ENCODE measurements around the gene ZNF580. TPM values are rescaled to one million over a fixed set of nuclear protein-coding genes. Genes with fewer than 3 reads are reported as not detected.

ZNF580 gene
- total RNA-seq, 1 donor from 2014 or later, result 81.2 TPM

- TF ChIP-seq CTCF (IDR thresholded peaks at IDR 0.05), result no peak
- intact Hi-C loops (cut with micrococcal nuclease), result loop anchor here (10.0 kb wide), 1 partner anchor 346 kb away; the partner anchor contains the start of gene PPP6R1
- peaks cover 29% of the 10 kb centered on the region for H3K36me3 Mint-ChIP-seq (ENCODE audit: low read depth)
- DNase-seq, result no peak
- ATAC-seq (ENCODE audit: low read depth), result no peak
- peak overlapping the region; percentile 79 for H3K27ac Mint-ChIP-seq
- CTCF ChIA-PET, result no interaction called here
- POLR2A ChIA-PET, result interaction anchor here (0.5 to 4.5 kb wide), 3 partner anchors 15 to 792 kb away, joined by 3 to 45 read pairs (median 42); partner anchors contain the start of gene U2AF2
- peaks cover 26% of the 10 kb centered on the region for H3K4me1 Mint-ChIP-seq
- no peaks in the 10 kb centered on the region for H3K27me3 Mint-ChIP-seq
- H3K4me3 Mint-ChIP-seq, result peak overlapping the region; percentile 75
- no peaks in the 10 kb centered on the region for H3K9me3 Mint-ChIP-seq
These were observed 39.7 kb upstream of the ZNF580 start for GRCh38 chr19:55601084-55601483.

- Mint-ChIP-seq H3K36me3 (ENCODE audit: low read depth) (peaks cover 29% of the 10 kb centered on the region), H3K9me3 (no peaks in the 10 kb centered on the region), H3K4me1 (peaks cover 37% of the 10 kb centered on the region), H3K27ac (peak overlapping the region; percentile 79), H3K27me3 (no peaks in the 10 kb centered on the region), H3K4me3 (no peak overlapping the region)
- TF ChIP-seq CTCF (IDR thresholded peaks at IDR 0.05), result no peak
- ATAC-seq (ENCODE audit: low read depth), result no peak
- intact Hi-C loops (cut with micrococcal nuclease), result loop anchor here (10.0 kb wide), 1 partner anchor 348 kb away; the partner anchor contains the start of gene PPP6R1
- ChIA-PET POLR2A (interaction anchor here (0.7 kb wide), 1 partner anchor 9 kb away, joined by 4 read pairs; no protein-coding TSS in a partner anchor), CTCF (no interaction called here)
- no peak for DNase-seq
These were observed 38.4 kb upstream of the ZNF580 start for GRCh38 chr19:55602104-55603001.

GRCh38 chr19:55603115-55603514, 37.7 kb upstream of the ZNF580 start:
- ChIA-PET POLR2A (interaction anchor here (1.4 kb wide), 1 partner anchor 37 kb away, joined by 4 read pairs; the partner anchor contains the start of gene ZNF580), CTCF (no interaction called here)
- no peak for DNase-seq
- Mint-ChIP-seq H3K4me1 (peaks cover 44% of the 10 kb centered on the region), H3K27ac (peak overlapping the region; percentile 53), H3K36me3 (ENCODE audit: low read depth) (peaks cover 32% of the 10 kb centered on the region), H3K4me3 (no peak overlapping the region), H3K9me3 (no peaks in the 10 kb centered on the region), H3K27me3 (no peaks in the 10 kb centered on the region)
- TF ChIP-seq CTCF (IDR thresholded peaks at IDR 0.05), result no peak
- intact Hi-C loops (cut with micrococcal nuclease), result loop anchor here (10.0 kb wide), 1 partner anchor 348 kb away; the partner anchor contains the start of gene PPP6R1
- ATAC-seq (ENCODE audit: low read depth), result no peak

- Mint-ChIP-seq H3K4me3 (peak overlapping the region; percentile 93), H3K36me3 (ENCODE audit: low read depth) (peaks cover 33% of the 10 kb centered on the region), H3K4me1 (peaks cover 44% of the 10 kb centered on the region), H3K27me3 (no peaks in the 10 kb centered on the region), H3K9me3 (no peaks in the 10 kb centered on the region), H3K27ac (peak overlapping the region; percentile 53)
- intact Hi-C loops (cut with micrococcal nuclease), result loop anchor here (1.0 to 10.0 kb wide), 2 partner anchors 127 to 349 kb away; partner anchors contain the start of genes PPP6R1 and ZNF628
- TF ChIP-seq CTCF (IDR thresholded peaks at IDR 0.05), result no peak
- ChIA-PET POLR2A (interaction anchor here (0.6 to 3.9 kb wide), 8 partner anchors 16 to 100 kb away, joined by 3 to 27 read pairs (median 5); partner anchors contain the start of genes ZNF580 and ZNF784), CTCF (interaction anchor here (1.2 to 3.6 kb wide), 2 partner anchors 29 to 100 kb away, joined by 3 to 38 read pairs; no protein-coding TSS in a partner anchor)
- ATAC-seq (ENCODE audit: low read depth), result no peak
- DNase-seq, result no peak
These were observed 37.1 kb upstream of the ZNF580 start for GRCh38 chr19:55603581-55604292.

All from activated B cell treated with CpG ODN at 0.5 μM for 24 hours (primary cell).